ENCODE measurements around the gene SOCS4. TPM values are rescaled to one million over a fixed set of nuclear protein-coding genes. Genes with fewer than 3 reads are reported as not detected.

The SOCS4 gene
- total RNA-seq, 1 donor from 2014 or later: 17.9 TPM

DNA sequence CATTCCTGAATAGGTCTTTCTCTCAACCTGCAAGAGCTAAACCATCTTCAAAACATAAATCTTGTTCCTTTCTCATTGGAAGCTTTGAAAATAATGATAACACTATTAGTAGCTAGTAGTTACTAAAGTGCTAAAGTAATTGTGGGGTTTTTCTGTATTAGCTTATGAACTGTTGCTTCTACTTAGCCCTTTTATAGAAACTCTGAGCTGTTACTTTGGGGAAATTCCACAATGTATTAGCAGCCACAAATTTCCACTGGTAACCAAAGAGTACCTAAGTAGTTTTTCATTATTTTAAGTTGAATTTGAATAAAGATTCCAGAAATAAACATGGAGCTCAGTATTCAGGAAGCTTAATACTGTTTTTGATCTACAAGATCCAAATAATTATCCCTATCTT is 18.1 kb downstream of the SOCS4 start:
- no peaks in the 10 kb centered on the region for H3K27me3 ChIP-seq (ENCODE audit: low read depth)
- H3K27ac ChIP-seq: no peak overlapping the region
- DNase-seq: no peak
- intact Hi-C loops (cut with DNase I): no loop called here
- TF ChIP-seq, protein P1, sequence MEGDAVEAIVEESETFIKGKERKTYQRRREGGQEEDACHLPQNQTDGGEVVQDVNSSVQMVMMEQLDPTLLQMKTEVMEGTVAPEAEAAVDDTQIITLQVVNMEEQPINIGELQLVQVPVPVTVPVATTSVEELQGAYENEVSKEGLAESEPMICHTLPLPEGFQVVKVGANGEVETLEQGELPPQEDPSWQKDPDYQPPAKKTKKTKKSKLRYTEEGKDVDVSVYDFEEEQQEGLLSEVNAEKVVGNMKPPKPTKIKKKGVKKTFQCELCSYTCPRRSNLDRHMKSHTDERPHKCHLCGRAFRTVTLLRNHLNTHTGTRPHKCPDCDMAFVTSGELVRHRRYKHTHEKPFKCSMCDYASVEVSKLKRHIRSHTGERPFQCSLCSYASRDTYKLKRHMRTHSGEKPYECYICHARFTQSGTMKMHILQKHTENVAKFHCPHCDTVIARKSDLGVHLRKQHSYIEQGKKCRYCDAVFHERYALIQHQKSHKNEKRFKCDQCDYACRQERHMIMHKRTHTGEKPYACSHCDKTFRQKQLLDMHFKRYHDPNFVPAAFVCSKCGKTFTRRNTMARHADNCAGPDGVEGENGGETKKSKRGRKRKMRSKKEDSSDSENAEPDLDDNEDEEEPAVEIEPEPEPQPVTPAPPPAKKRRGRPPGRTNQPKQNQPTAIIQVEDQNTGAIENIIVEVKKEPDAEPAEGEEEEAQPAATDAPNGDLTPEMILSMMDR (IDR thresholded peaks at IDR 0.05): no peak
- no peaks in the 10 kb centered on the region for H3K4me1 ChIP-seq
- H3K4me3 ChIP-seq: no peak overlapping the region
- no peaks in the 10 kb centered on the region for H3K9me3 ChIP-seq
- ATAC-seq: no peak
- peaks cover 16% of the 10 kb centered on the region for H3K36me3 ChIP-seq

DNA sequence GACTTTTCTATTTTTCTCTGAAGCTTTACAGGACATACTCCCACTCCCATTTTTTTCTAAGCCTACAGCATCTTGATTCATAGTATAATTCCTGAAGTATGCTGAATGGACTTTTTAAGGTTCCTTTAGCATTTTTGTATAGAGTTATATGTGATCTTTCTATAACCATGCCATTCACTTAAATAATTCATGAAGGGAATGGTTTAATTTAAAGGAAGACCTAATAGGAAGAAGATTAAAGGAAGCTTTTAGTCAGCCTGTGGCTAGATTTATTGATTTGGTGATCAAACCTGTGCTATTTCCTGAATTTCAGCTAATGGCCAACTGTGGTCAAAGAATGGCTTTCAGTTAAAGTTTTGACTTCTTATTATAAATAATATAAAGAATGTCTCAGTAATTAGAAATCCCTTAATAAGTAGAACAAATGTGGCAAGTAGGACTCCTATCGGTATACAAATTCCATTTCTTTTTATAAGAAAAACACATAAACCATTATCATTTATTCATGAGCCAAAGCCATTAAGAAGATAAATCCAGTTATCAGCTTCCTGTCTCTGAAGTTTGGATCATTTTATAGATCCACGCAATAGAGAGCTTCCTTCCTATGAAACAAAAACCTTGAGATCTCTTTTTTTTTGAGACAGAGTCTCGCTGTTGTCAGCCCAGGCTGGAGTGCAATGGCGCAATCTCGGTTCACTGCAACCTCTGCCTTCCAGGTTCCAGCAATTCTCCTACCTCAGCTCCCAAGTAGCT is 20.4 kb downstream of the SOCS4 start:
- peaks cover 7% of the 10 kb centered on the region for H3K4me1 ChIP-seq
- H3K4me3 ChIP-seq: no peak overlapping the region
- DNase-seq (no peak), ATAC-seq (no peak)
- H3K27me3 ChIP-seq (ENCODE audit: low read depth): no peaks in the 10 kb centered on the region
- H3K9me3 ChIP-seq: no peaks in the 10 kb centered on the region
- H3K36me3 ChIP-seq: peaks cover 16% of the 10 kb centered on the region
- intact Hi-C loops (cut with DNase I): no loop called here
- no peak overlapping the region for H3K27ac ChIP-seq
- TF ChIP-seq, protein P1 (IDR thresholded peaks at IDR 0.05): no peak

DNA sequence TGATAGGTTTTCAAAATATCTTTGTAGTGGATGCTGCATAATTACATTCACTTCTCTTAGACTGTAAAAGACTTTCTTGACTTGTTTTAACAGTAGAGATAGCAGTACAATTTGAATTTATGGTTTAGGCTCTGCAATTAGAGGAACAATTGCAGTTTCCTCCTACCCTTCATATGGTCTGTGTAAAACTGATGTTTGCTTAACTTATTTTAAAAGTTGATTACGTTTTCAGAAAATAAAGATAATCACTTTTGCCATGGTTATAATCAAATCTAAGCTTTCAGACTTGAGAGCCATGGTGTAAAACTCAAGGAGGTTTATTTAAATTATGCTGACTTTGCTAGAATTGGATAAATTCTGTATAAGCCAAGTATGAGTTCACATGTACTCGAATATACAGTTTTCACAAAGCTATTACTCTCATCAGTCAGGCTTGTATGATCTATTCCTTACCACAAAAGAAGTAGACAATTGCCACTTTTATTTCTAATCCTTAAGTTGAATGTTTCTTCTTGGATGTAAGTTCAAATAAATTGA is 21.9 kb downstream of the SOCS4 start:
- TF ChIP-seq, protein P1 (IDR thresholded peaks at IDR 0.05): no peak

DNA sequence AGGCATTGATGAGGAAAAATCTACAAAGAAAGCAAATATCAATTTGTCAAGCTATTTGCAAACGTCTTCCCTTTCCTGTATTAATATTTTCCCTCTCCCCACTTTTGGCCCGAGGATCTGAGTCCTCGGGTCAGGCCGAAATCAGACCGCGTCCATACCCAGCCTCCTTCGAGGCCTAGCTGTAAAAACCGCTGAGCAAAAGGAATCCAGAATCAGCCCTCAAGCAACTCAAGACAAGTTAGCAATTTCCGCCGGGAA is 24.1 kb downstream of the SOCS4 start:
- Histone ChIP-seq H3K36me3 (peaks cover 3% of the 10 kb centered on the region), H3K27me3 (ENCODE audit: low read depth) (no peaks in the 10 kb centered on the region), H3K4me3 (peak overlapping the region; percentile 79), H3K9me3 (no peaks in the 10 kb centered on the region), H3K4me1 (peaks cover 39% of the 10 kb centered on the region), H3K27ac (peak overlapping the region; percentile 100)
- intact Hi-C loops (cut with DNase I): no loop called here
- TF ChIP-seq, protein P1 (IDR thresholded peaks at IDR 0.05): no peak
- DNase-seq (no peak), ATAC-seq (no peak)

More for the DNA sequence above, 21.9 kb downstream of the SOCS4 start:
- Histone ChIP-seq H3K9me3 (no peaks in the 10 kb centered on the region), H3K27ac (no peak overlapping the region), H3K4me1 (peaks cover 22% of the 10 kb centered on the region), H3K36me3 (peaks cover 5% of the 10 kb centered on the region), H3K27me3 (ENCODE audit: low read depth) (no peaks in the 10 kb centered on the region), H3K4me3 (no peak overlapping the region)
- intact Hi-C loops (cut with DNase I): no loop called here
- ATAC-seq: no peak
- no peak for DNase-seq

DNA sequence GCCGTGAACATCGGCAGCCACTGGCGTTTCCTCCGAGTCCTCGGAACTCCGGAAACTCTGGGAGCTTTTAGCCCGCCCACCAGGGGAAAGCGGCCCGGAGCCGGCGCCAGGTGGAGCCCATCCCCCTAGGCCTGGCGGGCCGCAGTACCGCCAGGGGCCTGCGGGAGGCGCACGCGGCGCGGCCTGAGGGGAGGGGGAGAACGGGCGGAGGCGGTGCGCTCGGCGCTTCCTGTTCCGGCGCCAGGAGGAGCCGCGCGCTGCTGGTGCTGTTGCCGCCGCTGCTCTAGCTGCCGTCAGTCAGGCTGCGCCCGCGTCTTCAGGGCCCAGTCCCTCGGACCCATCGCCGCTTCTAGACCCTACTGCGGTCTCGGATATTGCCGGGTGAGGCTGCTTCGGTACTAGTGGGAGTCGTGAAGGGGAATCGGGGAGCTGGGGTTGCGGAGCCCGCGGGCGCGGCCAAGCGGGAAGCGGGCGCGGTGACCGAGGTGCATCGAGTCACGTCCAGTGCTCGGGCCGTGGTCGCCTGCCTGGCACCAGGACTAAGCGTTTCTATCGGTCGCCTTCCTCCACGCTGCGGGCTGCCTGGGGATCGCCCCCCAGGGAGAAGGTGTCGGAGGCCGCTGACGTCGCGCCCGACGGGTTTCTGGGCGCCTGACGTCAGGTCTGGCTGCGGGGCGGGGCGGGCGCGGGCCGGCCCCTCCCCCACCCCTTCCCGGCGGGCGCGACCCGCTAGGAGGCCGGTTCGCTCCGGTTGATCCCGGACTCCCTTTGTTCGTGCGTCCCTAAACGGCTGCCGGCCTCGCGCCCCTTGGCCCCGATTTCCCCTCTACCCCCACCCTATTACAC is 24.6 kb downstream of the SOCS4 start, which contains the start of gene MAPK1IP1L:
Gene MAPK1IP1L (plus strand): TSS at position 225 of the 846 bp plus-strand sequence. CDS start 10,037 bp downstream, outside the sequence.
- TF ChIP-seq, protein P1 (IDR thresholded peaks at IDR 0.05): peak; percentile 100
- no peaks in the 10 kb centered on the region for H3K9me3 ChIP-seq
- peaks cover 3% of the 10 kb centered on the region for H3K36me3 ChIP-seq
- H3K27me3 ChIP-seq (ENCODE audit: low read depth): no peaks in the 10 kb centered on the region
- peaks cover 39% of the 10 kb centered on the region for H3K4me1 ChIP-seq
- peak within 1 kb of the TSS; percentile 79 for H3K4me3 ChIP-seq
- DNase-seq: peak; percentile 94
- peak within 1 kb of the TSS; percentile 100 for H3K27ac ChIP-seq
- intact Hi-C loops (cut with DNase I): no loop called here
- ATAC-seq: peak; percentile 99 to 100
